NT2/D1 (cell line): ENCODE results near the gene RBMS2.

Source experiments
- YY1 ChIP-seq: IDR thresholded peaks from 2 replicates; pipeline ENCODE4 v1.6.1; 2011; ENCODE audit not compliant: insufficient read length, insufficient read depth
- ZNF274 ChIP-seq: IDR thresholded peaks from 2 replicates; pipeline ENCODE4 v1.6.1; 2011; ENCODE audit warnings: mild to moderate bottlenecking, low read depth, low read length

GRCh38 chr12:56568146-56568545 lies 46.5 kb downstream of the RBMS2 start:
- TF ChIP-seq ZNF274 (no peak), YY1 (no peak)
